Measurements from ENCODE around the gene GMPPA.

- peak; percentile 81 for TF ChIP-seq SUZ12 (IDR thresholded peaks at IDR 0.05; ENCODE audit: extremely low read depth, insufficient read depth, insufficient read length)
- no peak for TF ChIP-seq YY1 (IDR thresholded peaks at IDR 0.05; ENCODE audit: insufficient read depth, insufficient read length)
- TF ChIP-seq ZNF274 (IDR thresholded peaks at IDR 0.05; ENCODE audit: low read depth, low read length) = no peak
Observed at GRCh38 chr2:219496247-219496824, 2.4 kb upstream of the GMPPA start.
